ENCODE results near the gene CADM2.

The CADM2 gene

GRCh38 chr3:86046436-86047136 lies 1087.8 kb downstream of the CADM2 start:
- DNase-seq = no peak

GRCh38 chr3:86047161-86047560 lies 1088.4 kb downstream of the CADM2 start:
- no peak for DNase-seq

GRCh38 chr3:86051058-86051457 lies 1092.3 kb downstream of the CADM2 start:
- DNase-seq = no peak

- no peak for DNase-seq
Measured at GRCh38 chr3:86056032-86056431, 1097.2 kb downstream of the CADM2 start.

- no peak for DNase-seq
Measured at GRCh38 chr3:86056962-86057361, 1098.2 kb downstream of the CADM2 start.

- DNase-seq = no peak
Measured at GRCh38 chr3:86073799-86074198, 1115.0 kb downstream of the CADM2 start.

GRCh38 chr3:86087160-86087871 lies 1128.5 kb downstream of the CADM2 start:
- DNase-seq = no peak

- DNase-seq = no peak
Measured at GRCh38 chr3:86104154-86104553, 1145.4 kb downstream of the CADM2 start.

GRCh38 chr3:86109434-86109833 lies 1150.6 kb downstream of the CADM2 start:
- no peak for DNase-seq

All from SIG-M5 (cell line).